A204.1 (cell line): ENCODE data around the gene JAKMIP3.
A peak's percentile ranks its signal among the peaks of the same experiment; 100 is the strongest.

Experiments
- FAIRE-seq: peaks from 2 replicates; lab custom pipeline; 2012; peaks lifted over from hg19 to GRCh38; lab: Jason Lieb, UNC

Gene JAKMIP3

DNA sequence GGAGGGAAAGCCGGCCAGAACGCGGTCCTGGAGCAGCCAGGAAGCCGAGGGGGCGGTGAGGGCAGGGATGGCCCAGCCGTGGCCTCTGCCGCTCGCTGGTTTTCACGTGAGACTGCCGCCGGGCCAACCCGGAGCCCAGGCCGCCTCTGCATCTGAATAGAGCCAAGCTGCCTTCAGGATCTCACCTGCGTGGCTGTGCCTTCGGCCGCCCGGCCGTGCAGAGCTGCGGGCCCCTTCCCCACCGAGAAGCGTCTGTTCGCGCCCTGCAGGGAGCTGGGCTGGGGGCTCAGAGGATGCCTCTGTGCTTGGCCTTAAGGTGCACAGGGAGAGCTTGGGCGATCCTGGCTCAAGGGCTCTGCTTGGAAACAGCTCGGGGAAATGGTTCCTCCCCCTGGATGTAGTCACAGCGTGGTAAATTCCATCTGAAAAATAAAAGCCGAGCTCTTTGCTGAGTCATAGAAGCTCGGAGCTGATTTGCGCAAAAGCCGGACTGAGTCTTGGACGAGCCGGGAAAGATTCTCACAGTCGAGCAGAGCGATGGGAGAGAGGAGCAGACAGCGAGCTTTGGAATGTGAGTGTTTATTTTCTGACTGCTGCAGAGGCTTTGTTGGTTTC, at the start of gene JAKMIP3:
TSS of gene JAKMIP3 (plus strand) at position 456 of the 615 bp plus-strand sequence. CDS start 38,863 bp downstream, outside the sequence.
- FAIRE-seq, result no peak

DNA sequence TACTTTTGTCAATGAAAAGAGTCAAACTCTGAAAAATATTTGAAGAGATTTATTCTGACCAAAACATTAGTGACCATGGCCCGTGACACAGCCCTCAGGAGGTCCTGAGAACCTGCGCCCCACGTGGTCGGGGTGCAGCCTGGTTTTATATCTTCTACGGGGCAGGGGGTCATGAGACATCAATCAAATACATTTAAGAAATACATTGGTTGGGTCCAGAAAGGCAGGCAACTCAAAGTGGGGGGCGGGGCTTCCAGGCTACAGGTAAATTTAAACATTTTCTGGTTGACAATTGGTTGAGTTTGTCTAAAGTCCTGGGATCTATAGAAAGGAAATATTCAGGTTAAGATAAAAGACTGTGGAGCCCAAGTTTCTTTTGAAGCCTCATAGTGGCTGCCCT, 49.2 kb upstream of the JAKMIP3 start:
- FAIRE-seq, result no peak

DNA sequence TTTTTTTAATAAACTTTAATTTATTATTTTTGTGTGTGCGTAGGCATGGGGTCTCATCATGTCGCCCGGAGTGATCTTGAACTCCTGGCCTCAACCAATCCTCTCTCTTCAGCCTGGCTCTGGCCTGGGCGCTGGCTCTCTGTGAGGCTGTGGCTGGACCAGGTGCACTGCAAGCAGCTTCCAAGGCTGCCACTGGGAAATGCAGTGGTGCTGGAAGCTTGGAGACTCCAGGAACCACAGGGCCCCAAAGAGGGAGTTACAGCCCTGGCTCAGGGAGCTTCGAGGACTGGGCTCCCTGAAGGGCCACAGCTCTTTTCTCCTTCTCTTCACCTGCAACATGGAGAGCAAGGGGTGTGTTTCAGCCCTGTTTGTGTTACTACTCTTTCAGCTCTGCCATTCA, 47.3 kb upstream of the JAKMIP3 start:
- FAIRE-seq, result no peak

DNA sequence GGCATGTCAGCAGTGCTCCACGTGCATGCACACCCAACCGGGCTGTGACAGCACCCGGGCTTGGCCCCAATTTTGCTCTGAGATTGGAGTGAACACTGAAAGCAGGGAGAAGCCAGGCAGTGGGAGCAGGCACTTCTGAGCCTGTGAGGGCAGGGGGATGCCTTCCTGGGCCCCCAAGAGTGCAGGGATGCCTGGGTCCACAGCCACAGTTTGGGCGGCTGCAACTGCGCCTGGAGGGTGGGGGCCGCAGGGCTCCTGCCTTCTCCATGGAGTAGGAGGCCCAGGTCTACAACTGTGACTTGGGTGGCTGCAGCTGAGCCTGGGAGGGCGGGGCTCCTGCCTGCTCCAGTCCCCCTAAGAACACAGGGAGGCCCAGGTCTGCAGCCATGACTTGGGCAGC, 46.4 kb upstream of the JAKMIP3 start:
- no peak for FAIRE-seq

DNA sequence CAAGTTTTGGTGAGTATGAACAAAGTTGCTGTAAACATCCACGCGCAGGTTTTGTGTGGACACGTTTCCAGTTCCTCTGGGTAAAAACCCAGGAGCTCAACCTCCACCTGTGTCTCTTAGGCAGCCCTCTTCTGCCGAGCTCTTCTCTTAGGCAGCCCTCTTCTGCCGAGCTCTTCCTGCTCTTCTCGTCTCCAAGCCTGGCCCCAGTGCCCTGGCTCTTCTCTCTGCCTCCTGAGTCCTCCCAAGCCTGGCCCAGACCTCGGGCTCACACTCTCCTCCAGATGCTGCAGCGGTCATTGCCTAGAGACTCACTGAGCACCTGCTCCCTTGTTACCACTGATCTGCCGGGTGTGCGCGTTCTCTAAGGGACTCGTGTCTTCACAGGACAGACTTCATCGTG, 45.3 kb upstream of the JAKMIP3 start:
- FAIRE-seq, result no peak

DNA sequence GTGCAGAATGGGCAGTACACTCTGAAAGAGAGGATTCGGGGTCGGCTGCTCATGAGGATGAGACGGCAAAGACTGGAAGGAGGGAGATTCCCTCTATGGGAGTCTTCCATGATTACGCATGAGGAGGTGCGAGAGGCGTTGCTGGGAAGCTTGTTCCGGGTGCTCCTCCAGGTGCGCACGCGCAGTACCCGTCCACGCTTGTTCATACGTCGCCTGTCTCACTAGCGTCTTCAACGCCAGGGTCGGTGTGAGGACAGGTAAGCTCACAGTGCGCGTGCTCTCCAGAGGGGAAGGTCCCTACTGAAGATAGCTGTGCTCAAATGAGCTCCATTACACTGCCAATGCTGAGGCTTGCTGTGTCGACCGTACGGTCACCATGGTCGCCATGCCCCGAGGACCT, 44.7 kb upstream of the JAKMIP3 start:
- FAIRE-seq, result no peak

DNA sequence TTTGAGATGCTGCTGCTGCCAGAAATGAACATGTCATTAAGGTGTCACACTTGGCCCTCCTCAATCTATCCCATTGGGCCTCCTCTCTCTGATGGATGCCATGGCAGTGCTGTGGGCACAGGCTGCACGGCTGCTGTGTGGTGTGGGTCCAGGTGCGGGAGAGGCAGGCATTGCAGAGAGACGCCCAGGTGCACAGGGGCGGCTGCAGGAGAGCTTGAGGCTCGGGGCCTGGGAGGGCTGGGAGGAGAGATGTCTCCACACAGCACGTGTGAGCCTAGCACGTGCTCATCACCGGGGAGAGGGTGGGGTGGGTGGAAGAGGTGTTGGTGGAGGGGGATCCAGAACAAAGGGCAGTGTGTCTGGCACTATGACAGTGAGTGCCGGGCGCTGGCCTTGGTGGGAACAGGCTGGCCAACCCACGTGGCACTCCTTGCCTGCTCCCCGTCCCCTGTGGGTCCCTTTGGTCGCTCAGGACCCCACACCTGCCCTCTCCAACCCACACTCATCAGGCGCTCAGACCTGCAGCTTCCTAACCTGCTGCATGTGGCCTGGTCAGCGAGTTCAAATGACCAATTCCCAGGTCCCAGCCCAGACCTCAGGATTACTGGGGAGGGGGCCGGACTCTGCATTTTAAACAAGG, 44.1 kb upstream of the JAKMIP3 start:
- FAIRE-seq, result no peak

DNA sequence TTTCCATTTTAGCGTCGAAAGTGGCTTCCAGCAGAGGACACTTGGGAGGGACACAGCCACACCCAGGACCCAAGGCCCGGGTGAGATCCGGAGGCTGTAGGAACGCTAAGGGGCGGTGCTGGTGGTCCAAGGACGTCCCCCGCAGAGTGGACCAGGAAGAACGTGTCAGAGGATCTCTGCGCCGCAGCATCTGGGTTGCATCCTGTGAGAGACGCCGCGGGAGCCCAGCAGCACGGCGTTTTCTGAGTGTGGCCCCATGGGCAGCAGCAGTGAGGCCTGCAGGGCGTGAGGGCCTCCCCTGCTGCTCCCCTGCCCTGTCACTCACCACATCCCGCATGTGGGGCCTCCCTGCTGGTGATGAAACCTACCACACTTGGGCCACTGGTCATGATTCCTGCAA, 43.5 kb upstream of the JAKMIP3 start:
- no peak for FAIRE-seq

DNA sequence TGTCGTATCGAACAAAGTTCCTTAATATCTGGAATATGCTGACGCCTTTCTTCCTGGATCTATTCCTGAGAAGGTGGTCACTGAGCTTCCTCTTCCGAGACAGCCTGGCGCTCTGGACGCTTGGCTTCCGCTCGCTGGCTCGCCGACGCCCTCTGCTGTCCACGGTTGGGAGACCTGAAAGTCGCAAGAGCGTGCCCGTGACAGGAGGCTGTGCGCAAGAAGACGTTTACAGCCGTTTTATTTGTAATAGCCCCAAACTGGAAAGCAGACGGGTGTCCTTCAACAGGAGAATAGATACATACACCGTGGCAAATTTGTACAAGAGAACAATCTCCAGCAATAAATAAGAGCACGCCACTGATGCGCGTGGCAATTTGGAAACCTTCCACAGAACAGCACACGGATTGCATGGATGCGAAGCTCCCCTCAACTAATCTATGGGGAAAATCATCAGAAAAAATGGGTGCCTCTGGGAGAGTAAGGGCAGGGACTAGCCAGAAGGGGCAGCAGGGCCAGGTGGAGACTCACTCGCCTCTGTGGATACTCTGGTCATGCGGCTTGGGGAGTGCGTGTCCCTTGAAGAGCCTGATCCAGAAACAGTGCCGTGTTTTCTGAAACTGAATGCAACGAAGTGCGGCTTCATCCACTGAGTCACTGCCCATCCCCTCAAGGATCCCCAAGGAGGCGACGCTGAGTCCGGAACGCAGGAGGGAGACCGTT, 42.5 kb upstream of the JAKMIP3 start:
- peak; percentile 95 for FAIRE-seq

DNA sequence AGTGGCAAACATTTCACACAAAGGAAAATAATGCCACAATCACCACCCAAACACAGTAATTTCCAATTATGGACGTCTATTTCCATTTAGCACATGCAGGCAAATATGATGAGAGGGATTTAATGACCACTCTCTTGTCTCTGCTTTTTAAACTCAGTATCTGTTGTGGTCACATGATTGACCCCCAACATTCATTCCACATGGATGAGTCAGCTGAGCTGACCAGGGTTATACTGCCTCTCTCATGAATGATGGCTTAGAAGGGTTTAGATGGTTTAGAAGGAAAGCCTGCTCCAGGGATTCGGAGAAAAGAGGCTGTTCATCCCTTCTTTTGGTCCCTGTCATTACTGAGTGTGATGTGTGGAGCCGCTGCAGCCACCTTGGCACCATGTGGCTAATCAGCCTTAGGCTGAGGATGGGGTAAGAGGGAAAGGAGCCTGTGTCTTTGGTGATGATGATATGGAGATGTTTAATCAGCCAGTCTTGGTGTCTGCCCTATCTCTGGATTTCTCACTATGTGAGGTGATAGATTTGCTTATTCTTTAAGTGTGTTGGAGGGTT, 38.2 kb upstream of the JAKMIP3 start:
- FAIRE-seq, result no peak

DNA sequence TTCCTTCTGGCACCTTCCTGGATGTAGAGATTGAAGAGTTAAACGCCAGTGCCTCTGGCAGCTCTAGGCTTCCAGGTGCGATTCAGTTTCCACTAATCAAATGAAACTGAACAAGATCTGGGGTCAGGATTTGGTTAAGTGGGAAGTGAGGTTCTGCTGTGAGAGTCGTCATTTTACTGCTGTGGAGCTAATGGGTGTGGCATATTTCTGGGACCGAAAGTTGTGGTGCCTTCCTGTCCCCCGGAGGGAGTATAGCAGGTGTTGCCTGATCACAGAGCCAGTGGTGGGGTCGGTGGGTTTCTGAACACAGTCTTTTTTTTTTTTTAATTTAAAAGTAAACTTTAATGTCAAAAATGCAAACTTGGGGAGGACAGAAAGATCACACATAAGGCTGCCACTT, 37.0 kb upstream of the JAKMIP3 start:
- no peak for FAIRE-seq

DNA sequence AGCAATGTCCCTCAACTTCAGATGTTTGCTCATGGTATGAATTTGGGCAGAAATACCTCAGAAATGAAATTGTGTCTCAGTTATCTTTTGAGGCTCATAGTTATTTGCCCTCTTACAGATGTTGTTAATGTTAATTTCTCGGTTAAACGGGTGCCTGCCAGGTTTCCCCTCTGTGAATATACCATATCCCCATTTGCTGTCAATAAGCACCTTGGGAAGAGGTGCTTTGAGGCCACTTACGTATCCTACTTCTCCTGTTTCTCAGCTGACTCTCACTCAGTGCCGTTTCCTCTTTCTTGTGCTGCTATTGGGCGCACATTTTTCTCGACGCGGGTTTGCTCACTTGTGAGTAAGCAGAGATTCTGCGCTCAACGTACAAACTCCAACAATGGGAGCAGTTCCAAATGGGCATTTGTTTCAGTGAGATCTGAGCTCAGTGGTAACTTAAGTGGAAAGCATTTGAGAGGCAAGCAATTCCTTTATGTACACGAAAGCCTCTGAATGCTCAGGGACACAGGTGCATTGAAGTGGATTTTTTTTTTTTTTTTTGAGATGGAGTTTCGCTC, 34.8 kb upstream of the JAKMIP3 start:
- no peak for FAIRE-seq

DNA sequence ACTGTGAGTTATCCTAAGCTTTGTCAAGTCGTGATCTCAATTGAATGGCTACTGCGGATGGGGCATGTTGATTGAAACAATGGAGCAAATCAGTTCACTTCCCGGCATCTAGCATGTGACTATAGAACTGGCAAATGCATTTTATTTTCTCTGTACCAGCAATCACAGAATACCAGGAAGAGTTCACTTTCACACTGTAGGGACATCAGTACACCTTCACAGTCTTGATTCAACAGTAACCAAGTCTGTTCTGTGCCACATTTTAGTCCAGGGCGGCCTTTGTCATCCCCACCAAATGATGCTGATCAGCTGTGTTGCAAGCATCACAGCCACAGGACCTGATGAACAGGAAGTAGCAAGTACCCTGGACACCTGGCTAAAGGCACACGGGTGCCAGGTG, 32.1 kb upstream of the JAKMIP3 start:
- FAIRE-seq, result no peak

DNA sequence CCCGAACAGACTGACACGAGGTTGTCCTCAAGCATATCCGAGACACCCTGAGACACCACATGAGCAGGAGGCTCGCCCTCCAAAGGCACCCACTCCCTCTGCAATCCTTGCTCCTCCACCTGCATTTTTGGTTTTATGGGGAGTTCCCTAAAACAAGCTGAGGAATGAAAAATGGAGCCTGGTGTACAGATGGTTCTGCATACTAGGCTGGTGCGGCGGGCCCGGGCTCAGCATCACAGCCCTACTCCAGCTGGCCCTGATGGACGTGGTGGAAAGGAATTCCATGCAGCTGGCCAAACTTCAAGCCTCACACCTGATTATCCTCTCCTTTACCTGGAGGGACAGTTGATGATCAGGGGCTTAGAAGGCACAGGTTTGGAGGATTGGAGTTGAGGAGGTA, 30.3 kb upstream of the JAKMIP3 start:
- no peak for FAIRE-seq

DNA sequence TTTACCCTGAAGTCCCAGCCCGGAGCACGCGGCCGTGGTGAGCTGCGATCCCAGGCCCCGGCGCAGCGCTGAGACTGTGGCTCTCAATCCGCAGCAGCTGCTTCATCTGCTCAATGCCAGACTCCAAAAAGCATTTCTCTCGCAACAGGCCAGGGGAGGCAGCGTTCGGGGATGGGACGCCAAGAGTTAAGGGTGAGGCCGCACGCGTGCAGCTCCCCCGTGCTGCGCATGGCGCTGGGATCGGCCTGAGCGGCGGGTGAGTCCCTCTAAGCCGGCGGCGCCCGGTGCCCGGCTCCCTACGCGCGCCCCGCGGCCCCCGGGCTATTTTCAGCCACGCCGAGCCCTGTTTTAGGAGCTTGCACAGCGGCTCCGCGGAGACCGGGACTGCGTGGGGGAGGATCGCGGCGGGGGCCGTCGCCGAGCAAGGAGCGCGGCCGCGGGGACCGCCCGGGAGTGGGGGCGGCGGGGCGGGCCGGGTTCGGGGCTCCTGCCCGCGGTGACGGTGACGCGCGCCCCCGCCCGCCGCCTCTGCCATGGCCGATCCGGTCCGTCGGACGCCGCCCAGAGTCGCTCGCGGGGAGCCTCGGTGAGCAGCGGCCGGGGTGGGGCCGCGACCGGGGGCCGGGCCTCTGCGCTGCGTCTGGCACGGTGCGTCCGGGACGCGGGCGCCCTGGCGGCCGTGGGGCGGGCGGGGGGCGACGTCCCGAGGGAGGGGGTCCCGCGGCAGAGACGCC, 29.4 kb upstream of the JAKMIP3 start:
- no peak for FAIRE-seq

DNA sequence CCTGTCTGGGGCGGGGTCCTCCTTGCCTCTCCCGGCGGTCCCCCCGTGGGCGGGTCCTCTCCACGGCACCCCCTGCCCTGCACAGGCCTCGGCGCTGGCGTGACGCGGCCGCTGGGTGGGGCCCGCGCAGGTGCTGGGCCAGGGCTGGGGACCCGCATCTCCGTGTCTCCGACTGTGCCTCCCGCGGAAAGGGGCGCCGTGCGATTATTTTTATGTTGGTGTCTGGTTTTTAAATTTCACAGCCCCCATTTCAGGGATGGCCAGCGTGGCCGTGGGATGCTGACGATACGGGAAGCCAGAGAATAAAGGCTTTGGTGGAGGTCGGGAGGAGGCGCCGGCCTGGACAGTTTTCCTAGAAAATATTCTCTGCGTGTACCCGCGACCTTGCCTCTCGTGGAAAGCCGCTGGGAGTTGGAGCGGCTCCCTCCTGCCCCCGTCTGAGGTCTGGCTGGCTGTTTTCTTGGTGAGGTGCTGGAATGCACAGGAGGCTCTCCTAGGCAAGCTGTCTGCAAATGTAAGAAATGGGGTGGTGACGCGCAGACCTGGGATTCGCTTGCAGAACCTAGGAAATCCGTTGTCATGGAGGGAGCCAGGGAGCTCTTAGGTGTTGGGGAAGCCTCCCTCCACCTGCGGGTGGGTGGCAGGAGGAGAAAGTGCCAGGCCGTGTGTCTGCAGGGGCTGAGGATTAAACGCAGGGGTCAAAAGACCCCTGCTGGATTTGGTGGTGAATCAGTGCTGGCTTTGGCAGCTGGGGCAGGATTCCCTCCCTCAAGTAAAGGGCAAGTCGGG, 28.7 kb upstream of the JAKMIP3 start:
- FAIRE-seq, result no peak

DNA sequence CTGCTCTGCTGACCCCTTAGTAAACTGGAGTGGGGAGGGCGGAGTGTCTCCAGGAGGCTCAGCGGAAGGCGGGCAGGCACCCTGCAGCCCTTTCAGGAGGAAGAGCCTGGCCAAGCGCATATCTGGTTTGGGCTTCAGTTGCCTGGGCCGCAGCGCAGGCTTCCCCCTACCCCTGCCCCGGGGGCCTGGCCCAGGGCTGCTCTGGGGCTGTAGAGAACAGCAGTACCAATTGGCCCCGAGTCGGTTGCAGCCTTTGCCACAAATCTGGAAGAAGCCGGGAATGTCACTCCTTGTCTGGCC, 28.1 kb upstream of the JAKMIP3 start:
- FAIRE-seq, result no peak

DNA sequence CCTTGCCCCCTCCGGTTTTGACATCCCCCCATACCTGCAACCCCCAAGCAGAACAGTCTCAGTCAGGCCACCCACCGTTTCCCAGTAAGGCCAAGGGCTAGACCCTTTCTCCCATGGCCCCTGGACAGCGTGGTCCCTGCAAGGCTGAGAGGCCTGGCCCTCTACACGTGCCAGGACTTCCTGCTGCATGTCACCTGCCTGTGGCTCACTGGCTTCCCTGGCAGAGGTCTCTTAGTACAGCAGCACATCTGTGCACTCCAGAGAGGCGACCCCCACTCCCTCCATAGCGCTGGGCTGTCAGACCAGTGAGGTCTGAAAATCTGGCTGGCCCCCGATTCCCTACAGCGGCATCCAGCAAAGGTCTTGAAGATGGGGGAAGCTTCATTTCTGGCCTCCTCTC, 26.4 kb upstream of the JAKMIP3 start:
- FAIRE-seq, result no peak

DNA sequence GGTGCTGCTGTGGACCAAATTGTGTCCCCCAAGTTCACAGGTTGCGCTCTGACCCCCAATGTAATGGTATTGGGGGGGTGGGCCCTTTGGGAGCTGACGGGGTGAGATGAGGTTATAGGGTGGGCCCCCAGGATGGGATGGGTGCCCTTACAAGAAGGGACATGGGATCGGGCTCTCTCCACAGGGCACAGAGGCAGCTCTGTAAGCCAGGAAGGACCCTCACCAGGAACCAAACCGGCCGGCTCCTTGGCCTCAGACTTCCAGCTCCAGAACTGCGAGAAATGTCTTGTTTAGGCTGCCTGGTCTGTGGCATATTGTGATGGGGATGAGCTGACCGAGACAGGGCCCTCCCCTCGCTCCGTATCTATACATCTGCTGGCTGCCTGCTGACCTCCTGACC, 25.7 kb upstream of the JAKMIP3 start:
- no peak for FAIRE-seq

DNA sequence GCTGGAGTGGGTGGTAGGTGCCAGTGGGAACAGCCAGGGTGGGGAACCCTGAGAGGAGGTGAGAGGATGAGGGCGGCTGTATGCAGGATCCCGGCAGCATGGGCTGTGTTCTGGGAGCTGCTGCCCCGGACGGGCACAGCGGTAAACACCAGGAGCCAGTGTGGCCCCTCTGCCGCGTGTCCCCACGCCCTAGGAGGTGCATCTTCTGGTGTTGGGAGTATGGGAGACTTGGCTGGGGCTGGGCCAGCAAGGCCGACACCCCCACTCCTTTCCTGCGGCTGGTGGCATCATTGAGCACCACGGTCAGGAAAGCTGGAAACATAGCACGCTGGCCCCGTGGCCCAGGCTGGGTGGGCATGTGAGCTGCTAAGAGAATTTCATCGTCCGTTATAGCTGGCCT, 24.4 kb upstream of the JAKMIP3 start:
- no peak for FAIRE-seq

DNA sequence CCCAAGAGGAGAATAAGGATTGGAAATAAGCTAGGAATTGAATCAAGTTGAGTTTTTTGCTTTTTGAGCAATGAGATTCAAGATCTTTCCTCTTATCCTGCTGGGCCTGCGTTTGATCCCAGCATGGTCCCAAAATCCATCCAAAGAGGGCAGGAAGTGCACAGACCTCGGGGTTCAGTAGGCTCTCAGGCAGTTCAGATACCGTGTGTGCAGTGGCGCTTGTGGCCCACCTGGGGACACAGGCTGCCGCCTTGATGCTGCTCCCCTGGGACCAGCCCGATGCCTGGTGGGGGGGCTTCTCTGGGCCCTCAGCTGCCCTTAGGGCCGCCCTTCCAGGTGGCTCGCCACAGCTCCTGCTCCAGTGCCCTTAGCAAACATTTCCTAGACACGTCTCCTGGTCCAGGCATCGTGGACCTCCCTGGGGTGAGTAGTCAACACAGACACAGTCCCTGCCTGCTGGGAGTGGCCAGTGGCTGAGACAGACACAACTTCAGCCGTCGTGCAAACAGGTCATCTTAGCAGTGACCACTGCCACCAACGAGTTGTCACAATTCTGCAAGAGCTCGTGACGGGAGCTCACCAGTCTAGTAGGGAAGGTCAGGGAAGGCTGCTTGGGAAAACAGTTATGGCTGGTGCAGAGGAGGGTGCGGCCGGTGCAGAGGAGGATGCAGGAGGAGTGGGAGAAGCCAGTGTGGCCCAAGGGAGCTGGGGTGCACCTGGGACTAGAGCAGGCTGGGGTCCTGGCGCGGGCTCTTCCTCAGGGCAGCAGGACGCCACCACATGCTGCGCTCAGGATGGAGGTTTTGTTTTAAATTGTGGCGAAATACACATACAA, 21.7 kb upstream of the JAKMIP3 start:
- no peak for FAIRE-seq
